Measurements from ENCODE around the gene SLC34A1. TPM values are rescaled to one million over a fixed set of nuclear protein-coding genes. Genes with fewer than 3 reads are reported as not detected.
"Not testable (repeated sequence)": the region's sequence is repeated elsewhere in the genome, so short reads cannot be mapped to it uniquely, and the experiment has no call there.

Gene SLC34A1
- total RNA-seq, 1 donor from 2014 or later, result not detected

DNA sequence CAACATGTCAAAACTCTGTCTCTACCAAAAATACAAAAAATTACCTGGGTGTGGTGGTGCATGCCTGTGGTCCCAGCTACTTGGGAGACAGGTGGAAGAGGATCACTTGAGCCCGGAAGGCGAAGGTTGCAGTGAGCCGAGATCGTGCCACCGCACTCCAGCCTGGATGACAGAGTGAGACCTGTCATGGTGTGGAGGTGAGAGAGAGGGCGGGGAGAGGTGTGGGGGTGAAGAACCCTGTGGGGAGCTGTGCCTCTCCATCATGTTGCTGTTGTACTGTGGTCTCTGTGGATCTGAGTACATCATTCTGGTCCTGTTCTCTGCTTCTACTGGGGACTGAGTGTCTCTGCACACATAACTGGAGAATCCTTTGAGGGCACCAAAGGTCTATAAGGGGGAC, 11.3 kb upstream of the SLC34A1 start:
- Mint-ChIP-seq H3K9me3 (ENCODE audit: low read depth) (no peaks in the 10 kb centered on the region), H3K36me3 (ENCODE audit: low read depth) (no peaks in the 10 kb centered on the region), H3K27ac (ENCODE audit: unreplicated experiment) (no peak overlapping the region), H3K27me3 (ENCODE audit: low read depth) (no peaks in the 10 kb centered on the region), H3K4me1 (ENCODE audit: low read depth) (peaks cover 17% of the 10 kb centered on the region), H3K4me3 (ENCODE audit: unreplicated experiment) (no peak overlapping the region)
- DNase-seq (ENCODE audit: low spot score), result no peak
- TF ChIP-seq, protein P1, sequence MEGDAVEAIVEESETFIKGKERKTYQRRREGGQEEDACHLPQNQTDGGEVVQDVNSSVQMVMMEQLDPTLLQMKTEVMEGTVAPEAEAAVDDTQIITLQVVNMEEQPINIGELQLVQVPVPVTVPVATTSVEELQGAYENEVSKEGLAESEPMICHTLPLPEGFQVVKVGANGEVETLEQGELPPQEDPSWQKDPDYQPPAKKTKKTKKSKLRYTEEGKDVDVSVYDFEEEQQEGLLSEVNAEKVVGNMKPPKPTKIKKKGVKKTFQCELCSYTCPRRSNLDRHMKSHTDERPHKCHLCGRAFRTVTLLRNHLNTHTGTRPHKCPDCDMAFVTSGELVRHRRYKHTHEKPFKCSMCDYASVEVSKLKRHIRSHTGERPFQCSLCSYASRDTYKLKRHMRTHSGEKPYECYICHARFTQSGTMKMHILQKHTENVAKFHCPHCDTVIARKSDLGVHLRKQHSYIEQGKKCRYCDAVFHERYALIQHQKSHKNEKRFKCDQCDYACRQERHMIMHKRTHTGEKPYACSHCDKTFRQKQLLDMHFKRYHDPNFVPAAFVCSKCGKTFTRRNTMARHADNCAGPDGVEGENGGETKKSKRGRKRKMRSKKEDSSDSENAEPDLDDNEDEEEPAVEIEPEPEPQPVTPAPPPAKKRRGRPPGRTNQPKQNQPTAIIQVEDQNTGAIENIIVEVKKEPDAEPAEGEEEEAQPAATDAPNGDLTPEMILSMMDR (IDR thresholded peaks at IDR 0.05), result no peak

DNA sequence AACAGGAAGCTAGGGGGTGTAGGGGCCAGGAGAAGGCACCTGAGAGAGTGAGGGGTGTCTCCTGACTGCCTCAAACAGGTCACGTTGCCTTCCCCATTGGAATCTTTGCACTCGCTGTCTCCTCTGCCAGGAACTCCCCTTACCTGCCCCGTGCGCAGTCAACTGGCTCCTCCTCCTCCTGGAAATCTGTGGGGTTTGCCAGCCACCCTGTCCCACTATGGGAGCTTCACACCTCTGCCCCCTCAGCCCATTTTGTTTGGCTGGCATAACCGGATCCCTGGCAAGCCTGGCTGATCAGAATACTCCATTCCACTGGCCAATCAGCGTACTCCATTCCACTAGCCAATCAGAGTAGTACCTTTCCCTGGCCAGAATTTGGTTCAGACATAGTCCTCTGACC, 10.4 kb upstream of the SLC34A1 start:
- no peak overlapping the region for H3K4me3 Mint-ChIP-seq (ENCODE audit: unreplicated experiment)
- H3K4me1 Mint-ChIP-seq (ENCODE audit: low read depth), result peaks cover 14% of the 10 kb centered on the region
- H3K9me3 Mint-ChIP-seq (ENCODE audit: low read depth), result no peaks in the 10 kb centered on the region
- no peak overlapping the region for H3K27ac Mint-ChIP-seq (ENCODE audit: unreplicated experiment)
- no peaks in the 10 kb centered on the region for H3K36me3 Mint-ChIP-seq (ENCODE audit: low read depth)
- TF ChIP-seq, protein P1 (IDR thresholded peaks at IDR 0.05), result no peak
- DNase-seq (ENCODE audit: low spot score), result no peak
- no peaks in the 10 kb centered on the region for H3K27me3 Mint-ChIP-seq (ENCODE audit: low read depth)

DNA sequence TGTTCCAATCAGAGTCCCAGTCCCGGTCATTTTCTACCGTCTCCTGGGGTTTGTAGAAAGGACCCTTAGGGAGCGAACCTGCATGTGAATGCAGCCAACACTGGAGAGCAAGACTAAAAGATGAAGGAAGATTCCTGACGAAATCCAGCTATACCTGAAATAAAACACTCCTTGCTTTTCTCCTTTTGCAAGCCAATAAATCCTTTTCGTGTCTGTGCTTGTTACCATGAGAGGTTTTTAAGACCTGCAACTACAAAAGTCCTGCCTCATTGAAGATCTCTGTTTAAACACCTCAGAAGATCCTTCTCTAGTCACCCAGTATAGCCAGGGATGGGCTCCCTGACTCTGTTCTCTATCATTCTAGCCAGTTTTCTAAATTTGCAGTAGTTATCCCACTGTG, 10.0 kb upstream of the SLC34A1 start:
- H3K4me3 Mint-ChIP-seq (ENCODE audit: unreplicated experiment), result no peak overlapping the region
- peaks cover 12% of the 10 kb centered on the region for H3K4me1 Mint-ChIP-seq (ENCODE audit: low read depth)
- no peaks in the 10 kb centered on the region for H3K36me3 Mint-ChIP-seq (ENCODE audit: low read depth)
- no peaks in the 10 kb centered on the region for H3K27me3 Mint-ChIP-seq (ENCODE audit: low read depth)
- TF ChIP-seq, protein P1 (IDR thresholded peaks at IDR 0.05), result no peak
- H3K9me3 Mint-ChIP-seq (ENCODE audit: low read depth), result no peaks in the 10 kb centered on the region
- no peak overlapping the region for H3K27ac Mint-ChIP-seq (ENCODE audit: unreplicated experiment)
- no peak for DNase-seq (ENCODE audit: low spot score)

DNA sequence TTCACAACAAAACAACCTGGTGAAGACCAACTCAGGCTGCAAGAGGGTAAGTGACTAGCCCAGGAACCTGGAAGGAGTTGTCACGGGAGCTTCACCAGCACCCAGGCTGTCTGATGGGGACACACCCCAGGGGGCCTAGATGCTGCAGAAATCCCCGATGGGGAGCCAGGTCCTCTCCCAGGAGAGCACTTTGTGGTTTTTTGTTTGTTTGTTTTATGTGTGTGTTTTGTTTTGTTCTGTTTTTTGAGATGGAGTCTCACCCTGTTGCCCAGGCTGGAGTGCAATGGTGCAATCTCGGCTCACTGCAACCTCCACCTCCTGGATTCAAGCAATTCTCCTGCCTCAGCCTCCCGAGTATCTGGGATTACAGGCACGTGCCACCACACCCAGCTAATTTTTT, 8.7 kb upstream of the SLC34A1 start:
- DNase-seq (ENCODE audit: low spot score); H3K9me3 Mint-ChIP-seq (ENCODE audit: low read depth); H3K27ac Mint-ChIP-seq (ENCODE audit: unreplicated experiment); H3K27me3 Mint-ChIP-seq (ENCODE audit: low read depth); H3K4me3 Mint-ChIP-seq (ENCODE audit: unreplicated experiment); H3K36me3 Mint-ChIP-seq (ENCODE audit: low read depth): not testable (repeated sequence)
- H3K4me1 Mint-ChIP-seq (ENCODE audit: low read depth), result peaks cover 17% of the 10 kb centered on the region

DNA sequence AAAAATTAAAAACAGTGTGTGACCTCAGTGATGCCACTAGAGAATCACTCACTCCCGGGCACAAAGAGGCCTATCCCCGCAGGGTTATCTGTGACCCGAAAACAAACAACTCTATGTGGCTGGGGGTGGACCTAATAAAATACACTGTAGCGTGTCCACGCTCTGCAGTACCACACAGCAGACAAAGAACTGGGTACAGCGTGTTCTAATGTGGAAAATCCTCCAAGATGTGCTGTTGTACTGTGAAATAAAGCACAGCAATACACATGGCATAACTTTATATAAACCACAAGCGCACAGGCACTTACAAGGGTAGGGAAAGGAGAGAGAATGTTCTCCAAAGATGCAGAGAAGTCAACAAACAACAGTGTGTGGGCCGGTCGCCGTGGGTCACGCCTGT, 8.1 kb upstream of the SLC34A1 start:
- Mint-ChIP-seq H3K9me3 (ENCODE audit: low read depth) (no peaks in the 10 kb centered on the region), H3K4me3 (ENCODE audit: unreplicated experiment) (no peak overlapping the region), H3K27ac (ENCODE audit: unreplicated experiment) (no peak overlapping the region), H3K36me3 (ENCODE audit: low read depth) (no peaks in the 10 kb centered on the region), H3K27me3 (ENCODE audit: low read depth) (no peaks in the 10 kb centered on the region), H3K4me1 (ENCODE audit: low read depth) (peaks cover 17% of the 10 kb centered on the region)
- no peak for DNase-seq (ENCODE audit: low spot score)
- TF ChIP-seq, protein P1 (IDR thresholded peaks at IDR 0.05), result no peak

DNA sequence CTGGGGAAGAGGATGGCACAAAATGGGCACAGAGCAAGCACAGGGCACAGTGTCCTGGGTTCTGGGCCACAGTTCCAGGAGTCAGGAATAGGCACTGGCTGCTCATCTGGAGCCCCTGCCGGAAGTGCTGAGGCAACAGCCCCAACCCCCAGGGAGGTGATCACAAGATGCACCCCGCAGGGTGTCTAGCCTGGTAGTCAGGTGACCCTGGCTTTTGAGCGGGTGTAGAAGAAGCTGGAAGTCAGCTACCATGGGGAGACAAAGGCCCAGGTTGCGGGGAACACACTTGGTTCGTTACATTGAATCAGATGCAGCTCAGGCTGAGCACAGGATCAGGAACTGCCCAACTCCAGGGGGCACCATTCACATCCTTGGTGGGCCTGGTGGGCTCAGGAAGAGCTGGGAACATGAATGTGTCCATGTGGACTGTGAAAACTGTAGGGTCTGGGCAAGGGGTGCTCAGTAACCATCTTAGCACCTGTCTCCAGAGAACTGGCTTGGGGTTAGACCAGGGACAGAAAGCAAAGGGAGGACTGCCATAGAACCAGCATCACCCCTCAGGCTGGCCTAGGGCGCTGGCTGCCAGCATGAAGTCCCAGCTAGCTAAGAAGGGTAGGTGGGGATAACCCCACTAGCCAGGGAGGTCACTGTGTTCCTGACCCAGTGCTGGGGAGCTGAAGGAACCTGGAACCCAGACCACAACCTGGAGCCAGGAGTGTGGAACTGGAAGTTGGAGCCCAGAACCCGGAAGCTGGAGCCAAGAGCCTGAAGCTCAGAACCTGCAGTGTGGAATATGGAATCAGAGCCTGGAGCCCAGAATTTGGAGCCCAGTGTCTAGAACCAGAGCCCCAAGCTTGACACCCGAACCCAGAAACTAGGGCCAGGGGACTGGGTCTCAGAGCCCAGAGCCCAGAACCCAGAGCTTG, 6.1 kb upstream of the SLC34A1 start:
- TF ChIP-seq, protein P1 (IDR thresholded peaks at IDR 0.05), result no peak
- Mint-ChIP-seq H3K36me3 (ENCODE audit: low read depth) (no peaks in the 10 kb centered on the region), H3K27ac (ENCODE audit: unreplicated experiment) (no peak overlapping the region), H3K4me1 (ENCODE audit: low read depth) (peaks cover 14% of the 10 kb centered on the region), H3K9me3 (ENCODE audit: low read depth) (no peaks in the 10 kb centered on the region), H3K27me3 (ENCODE audit: low read depth) (peaks cover 2% of the 10 kb centered on the region), H3K4me3 (ENCODE audit: unreplicated experiment) (no peak overlapping the region)
- no peak for DNase-seq (ENCODE audit: low spot score)

Data from chondrocyte (in vitro differentiated cells).